ENCODE measurements around the gene PPM1N.
A peak's percentile ranks its signal among the peaks of the same experiment; 100 is the strongest.

The PPM1N gene

GRCh38 chr19:45492627-45493470, 5.4 kb upstream of the PPM1N start:
- DNase-seq = no peak

DNA sequence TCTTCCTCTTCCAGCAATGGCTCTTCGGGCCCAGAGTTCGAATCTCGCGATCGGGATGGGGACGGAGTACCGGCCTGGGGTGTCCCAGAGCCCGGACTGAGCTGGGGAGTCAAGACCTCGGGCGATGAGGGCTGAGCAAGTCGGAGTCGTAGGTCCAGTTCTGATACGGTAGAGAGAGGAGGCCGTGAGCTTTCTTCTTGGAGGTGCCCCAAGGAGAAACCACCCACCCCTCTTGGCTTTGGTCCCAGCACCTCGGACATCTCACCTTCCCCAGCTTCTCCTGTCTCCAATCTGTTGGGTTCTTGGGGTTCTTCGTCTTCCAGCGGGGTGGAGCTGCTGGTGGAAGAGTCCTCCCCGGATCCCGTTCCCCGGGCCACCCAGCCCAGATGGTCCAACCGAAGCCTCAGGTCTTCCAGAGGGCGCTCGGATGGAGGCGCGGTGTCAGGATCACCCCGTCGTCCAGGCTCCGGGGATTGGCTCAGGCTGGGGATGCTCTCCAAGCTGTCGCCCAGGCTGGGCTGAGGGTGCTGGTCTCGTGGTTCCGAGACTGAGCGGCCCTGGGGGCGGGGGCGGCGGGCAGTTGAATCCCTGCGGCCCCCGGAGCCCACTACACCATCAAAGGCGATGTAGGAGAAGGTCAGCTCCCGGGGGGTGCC, 3.9 kb upstream of the PPM1N start:
- no peak for DNase-seq

GRCh38 chr19:45495178-45495577, 3.1 kb upstream of the PPM1N start:
- DNase-seq = no peak

DNA sequence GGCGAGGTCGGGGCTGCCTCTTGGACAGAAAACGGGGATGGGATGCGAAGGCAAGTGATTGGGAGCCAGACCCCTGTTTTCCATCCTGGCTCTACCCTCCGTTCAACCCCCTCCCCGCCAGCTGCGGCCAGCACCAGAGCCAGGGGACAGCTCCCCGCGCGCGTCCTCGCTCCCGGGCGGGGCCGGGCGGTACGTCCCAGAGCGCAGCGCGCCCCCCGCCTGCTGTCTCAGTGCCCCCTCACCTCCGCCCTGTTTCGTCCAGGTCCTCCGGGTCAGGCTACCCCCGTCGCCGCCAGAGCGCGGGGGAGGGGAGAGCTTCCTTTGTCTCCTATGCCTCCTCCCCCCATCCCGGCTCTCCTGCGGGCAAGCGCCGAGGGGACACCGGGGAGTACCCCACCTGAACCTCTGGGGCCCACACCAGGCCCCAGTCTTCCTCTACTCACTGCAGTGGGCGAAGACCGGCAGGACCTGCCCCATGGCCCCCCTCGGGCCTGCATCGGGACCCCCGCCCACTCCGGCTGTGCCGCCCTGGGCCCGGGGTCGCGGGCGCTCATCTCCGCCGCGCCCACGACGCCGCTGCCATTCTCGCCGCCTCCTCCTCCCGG, 1.8 kb upstream of the PPM1N start:
- peak; percentile 35 for DNase-seq

- DNase-seq = no peak
Observed at GRCh38 chr19:45497791-45498190, 452 bp upstream of the PPM1N start.

DNA sequence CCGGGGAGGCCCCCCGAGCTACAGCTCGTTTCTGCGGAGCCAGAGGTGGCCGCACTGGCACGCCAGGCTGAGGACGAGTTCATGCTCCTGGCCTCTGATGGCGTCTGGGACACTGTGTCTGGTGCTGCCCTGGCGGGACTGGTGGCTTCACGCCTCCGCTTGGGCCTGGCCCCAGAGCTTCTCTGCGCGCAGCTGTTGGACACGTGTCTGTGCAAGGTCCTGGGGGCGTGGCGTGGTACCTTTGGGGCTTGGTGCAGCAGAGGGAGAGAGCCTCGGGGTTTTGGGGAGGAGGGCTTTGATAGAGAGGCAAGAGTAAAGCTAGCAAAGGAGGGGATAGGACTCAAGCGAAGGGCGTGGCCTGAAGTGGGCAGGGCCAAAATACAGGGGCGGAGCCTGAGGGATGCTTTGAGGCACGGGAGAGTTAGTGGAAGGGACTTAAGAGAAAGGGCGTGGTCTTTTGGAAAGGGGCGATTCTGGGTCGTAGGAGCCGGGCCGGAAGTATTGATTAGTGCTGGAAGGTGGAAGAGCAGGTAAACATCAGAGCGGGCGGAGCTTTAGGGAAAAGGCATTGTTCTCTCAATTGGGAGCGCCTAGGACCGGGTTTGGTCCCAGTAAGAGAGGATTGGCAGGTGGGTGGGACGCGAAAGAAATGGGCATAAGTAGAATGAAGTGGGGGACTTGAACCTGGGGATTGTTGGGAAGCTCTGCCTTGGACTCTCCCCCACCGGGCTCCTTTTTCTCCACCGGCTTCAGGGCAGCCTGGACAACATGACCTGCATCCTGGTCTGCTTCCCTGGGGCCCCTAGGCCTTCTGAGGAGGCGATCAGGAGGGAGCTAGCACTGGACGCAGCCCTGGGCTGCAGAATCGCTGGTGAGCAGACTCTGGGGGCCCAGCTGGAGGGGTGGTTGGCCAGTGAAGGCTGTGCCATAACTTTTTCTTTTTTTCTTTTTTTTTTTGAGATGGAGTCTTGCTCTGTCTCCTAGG, 1.2 kb downstream of the PPM1N start:
- DNase-seq = peak; percentile 5

GRCh38 chr19:45500918-45501729, 2.9 kb downstream of the PPM1N start:
- DNase-seq = no peak

GRCh38 chr19:45501730-45502014, 3.4 kb downstream of the PPM1N start:
- no peak for DNase-seq

DNA sequence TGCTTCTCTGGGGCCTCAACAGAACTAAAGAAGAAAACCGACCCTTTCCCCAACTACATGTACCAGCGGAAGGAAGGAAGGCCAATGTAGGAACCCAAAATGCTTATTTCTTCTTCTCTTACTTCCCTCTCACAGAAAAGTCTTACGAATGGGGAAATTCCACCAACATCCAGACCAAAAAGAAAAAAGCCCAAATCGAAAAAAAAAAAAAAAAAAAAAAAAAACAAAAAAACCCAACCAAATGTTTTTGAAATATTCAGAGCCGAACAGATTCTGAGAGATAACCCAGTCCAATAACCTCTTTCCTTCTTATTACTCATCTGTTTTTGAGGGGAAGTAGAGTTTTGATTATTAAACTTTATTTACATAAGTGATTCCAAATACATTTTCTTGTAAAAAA, 3.9 kb downstream of the PPM1N start:
- no peak for DNase-seq

- DNase-seq = no peak
Observed at GRCh38 chr19:45503909-45504308, 5.7 kb downstream of the PPM1N start.

- DNase-seq = no peak
Observed at GRCh38 chr19:45505151-45505995, 7.1 kb downstream of the PPM1N start.

- DNase-seq = no peak
Observed at GRCh38 chr19:45505996-45506245, 7.7 kb downstream of the PPM1N start.

DNA sequence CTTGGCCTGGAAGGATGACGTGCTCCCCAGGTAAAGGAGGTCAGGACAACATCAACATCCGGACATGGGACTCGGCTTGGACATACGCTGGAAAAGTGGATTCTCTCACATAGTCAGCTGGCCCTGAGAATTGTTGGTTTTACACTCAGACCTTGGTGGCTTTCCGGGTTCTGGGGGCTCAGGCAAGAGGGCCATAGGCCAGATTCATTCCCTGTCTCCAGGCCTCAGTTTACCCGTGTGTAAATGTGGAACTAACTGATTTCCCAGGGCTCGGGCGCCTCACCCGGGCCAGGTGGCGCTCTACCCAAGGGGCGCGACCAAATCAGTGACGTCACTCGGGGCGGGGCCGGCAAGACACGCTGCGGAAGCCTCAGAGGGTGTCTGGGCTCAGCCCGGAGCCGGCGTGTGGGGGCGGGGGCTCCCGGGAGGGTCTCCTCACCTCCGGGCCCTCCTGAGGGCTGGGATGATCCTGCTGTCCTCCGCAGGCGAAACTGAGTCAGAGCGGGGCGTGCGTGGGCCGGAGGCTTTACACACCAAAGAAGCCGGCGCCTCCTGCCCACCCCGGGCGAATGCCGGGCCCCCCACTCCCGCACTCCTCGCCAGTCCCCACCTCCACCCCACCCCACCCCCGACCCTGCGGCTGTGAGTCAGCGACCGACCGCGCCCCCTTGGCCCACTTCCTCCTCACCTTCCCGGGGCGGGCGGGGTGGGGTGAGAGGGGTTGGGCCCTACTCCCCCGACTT, 8.2 kb downstream of the PPM1N start:
- DNase-seq = peak; percentile 85

DNA sequence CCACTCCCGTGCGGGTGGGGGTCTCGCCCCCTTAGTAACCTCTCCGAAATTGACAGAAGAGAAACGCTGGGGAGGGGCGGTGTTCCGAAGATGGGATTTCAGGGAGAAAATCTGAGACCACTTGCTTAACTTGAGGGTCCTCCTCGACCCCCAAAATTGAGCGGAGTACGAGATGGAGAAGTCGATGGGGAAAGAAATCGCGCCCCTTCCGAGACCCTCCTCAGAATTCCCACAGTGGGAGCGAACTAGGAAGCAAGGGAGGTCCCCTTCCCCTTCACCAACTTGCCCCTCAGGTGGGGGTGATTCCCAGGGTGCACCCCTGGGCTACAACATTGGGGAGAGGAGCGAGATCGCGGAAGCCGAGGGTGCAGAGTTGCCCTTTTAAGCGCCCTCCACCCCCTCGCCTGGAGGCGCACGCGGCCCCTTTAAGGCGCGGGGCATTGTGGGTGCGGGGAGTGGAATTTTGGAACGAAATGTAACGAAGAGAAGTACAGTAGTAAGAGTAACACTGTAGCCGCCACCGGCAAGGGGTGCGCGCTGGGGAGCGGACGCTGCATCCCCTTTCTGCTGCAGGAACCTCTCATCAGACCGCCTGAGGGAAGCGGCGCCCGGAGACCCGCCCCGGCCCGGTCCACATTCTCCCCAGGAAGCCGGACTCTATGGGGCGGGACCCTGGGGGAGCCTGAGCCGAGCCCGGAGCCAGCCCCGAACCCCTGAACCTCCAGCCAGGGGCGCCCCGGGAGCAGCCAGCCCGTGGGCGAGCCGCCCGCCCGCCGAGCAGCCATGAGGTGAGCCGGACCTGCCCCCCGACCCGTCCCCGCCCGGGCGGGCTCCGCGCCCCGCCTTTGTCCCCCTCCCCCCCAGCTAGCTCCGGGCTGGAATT, 9.0 kb downstream of the PPM1N start, which contains the start of gene VASP:
TSS of gene VASP (plus strand) at position 491 of the 883 bp plus-strand sequence. CDS start at position 784, 293 bp downstream.
- DNase-seq = peak; percentile 60

- DNase-seq = no peak
Observed at GRCh38 chr19:45507872-45508416, 9.7 kb downstream of the PPM1N start.

DNA sequence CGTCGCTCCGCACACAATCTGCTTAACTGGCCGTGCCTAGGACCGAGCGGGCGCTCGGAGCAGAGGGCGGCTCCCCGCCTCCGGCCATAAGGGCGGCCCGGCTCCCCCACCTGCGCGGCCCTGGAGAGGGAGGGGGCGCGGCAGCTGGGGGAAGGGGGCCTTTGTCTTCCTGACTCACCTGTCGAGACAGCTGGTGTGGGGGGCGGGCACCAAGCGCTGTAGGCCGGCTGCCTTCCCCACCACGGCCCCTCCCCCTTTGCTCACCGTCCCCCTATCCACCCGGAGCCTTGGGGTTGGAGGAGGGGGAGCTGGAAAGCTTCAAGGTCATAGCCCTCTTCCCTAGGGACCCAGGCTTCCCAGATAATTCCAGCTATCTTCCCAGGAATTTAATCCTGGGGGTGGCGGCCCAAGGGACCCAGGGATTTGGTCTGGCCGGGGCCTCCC, 10.2 kb downstream of the PPM1N start:
- peak; percentile 56 for DNase-seq

- DNase-seq = peak; percentile 64
Observed at GRCh38 chr19:45508861-45509691, 10.8 kb downstream of the PPM1N start.

GRCh38 chr19:45509692-45510015, 11.4 kb downstream of the PPM1N start:
- DNase-seq = no peak
